Measurements from ENCODE around the gene PLIN1. TPM values are rescaled to one million over a fixed set of nuclear protein-coding genes. Genes with fewer than 3 reads are reported as not detected.

Gene PLIN1
- total RNA-seq, 1 donor from 2014 or later: 0.32 TPM

DNA sequence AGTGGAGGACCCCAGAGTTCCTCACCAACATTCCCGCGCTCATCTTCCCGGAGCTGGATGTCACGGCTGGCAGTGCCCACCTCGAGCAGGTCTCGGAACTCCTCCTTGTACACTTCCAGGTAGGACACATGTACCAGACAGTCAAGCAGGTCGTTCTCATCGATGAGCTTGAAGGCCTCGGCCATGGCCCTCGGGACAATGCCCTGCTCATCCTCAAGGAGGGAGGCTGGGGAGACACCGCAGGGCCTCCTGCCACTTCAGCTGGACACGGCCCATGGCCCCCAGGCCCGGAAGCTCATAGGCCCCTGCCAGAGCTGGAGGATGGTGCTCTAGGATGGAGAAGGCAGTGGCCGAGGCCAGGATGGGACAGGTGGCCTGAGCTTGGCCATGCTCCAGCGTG is 29.5 kb downstream of the PLIN1 start:
- no peak for ATAC-seq

- ATAC-seq: no peak
Measured at GRCh38 chr15:89649013-89649625, 30.0 kb downstream of the PLIN1 start.

- ATAC-seq: no peak
Measured at GRCh38 chr15:89648106-89649012, 30.8 kb downstream of the PLIN1 start.

- ATAC-seq: peak; percentile 64
Measured at GRCh38 chr15:89647191-89647851, 31.8 kb downstream of the PLIN1 start.

- no peak for ATAC-seq
Measured at GRCh38 chr15:89646416-89647141, 32.6 kb downstream of the PLIN1 start.

- no peak for ATAC-seq
Measured at GRCh38 chr15:89645680-89646079, 33.5 kb downstream of the PLIN1 start.

GRCh38 chr15:89642106-89642505 is 37.1 kb downstream of the PLIN1 start:
- peak; percentile 38 for ATAC-seq

GRCh38 chr15:89641053-89641452 is 38.1 kb downstream of the PLIN1 start:
- peak; percentile 13 for ATAC-seq

- ATAC-seq: no peak
Measured at GRCh38 chr15:89640245-89640644, 38.9 kb downstream of the PLIN1 start.

- ATAC-seq: no peak
Measured at GRCh38 chr15:89633585-89633984, 45.6 kb downstream of the PLIN1 start.

DNA sequence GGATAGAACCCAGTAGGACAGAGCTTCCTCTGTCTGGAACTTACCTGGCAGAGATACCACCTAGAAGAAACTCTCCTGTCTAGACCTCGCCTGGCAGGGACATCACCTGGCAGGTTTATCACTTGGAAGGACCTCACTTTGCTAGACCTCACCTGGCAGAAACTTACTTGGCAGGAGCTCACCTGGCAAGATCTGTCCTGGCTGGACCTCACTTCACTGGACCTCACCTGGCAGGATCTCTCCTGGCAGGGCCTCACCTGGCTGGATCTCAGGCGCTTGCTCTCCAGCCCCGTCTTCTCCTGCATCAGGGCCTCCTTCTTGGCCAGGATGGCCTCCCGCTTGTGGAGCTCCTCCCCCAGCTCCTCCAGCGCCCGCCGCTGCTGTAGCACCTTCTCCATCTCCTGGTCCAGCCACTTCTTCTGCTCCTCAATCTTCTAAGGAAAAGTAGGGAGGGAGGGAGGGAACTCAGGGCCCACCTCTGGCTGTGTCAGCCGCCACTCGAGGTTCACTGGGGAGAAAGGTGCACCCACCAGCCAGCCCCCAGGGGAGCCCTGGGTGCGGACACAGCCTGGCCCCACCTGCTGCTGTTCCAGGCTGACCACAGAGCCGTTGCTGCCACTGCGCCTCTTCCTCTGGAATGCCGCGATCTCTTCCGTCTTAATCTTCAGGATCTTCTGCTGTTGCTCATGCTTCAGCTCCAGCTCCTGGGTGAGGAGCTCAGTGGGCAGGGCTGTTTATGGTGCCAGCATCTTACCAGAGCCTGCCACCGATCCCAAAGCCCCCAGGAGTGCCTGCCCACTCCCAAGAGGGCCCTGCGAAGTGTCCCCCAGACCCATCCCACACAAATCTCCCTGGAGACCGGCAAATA is 46.4 kb downstream of the PLIN1 start:
- ATAC-seq: peak; percentile 17

- ATAC-seq: peak; percentile 19
Measured at GRCh38 chr15:89631902-89632264, 47.3 kb downstream of the PLIN1 start.

DNA sequence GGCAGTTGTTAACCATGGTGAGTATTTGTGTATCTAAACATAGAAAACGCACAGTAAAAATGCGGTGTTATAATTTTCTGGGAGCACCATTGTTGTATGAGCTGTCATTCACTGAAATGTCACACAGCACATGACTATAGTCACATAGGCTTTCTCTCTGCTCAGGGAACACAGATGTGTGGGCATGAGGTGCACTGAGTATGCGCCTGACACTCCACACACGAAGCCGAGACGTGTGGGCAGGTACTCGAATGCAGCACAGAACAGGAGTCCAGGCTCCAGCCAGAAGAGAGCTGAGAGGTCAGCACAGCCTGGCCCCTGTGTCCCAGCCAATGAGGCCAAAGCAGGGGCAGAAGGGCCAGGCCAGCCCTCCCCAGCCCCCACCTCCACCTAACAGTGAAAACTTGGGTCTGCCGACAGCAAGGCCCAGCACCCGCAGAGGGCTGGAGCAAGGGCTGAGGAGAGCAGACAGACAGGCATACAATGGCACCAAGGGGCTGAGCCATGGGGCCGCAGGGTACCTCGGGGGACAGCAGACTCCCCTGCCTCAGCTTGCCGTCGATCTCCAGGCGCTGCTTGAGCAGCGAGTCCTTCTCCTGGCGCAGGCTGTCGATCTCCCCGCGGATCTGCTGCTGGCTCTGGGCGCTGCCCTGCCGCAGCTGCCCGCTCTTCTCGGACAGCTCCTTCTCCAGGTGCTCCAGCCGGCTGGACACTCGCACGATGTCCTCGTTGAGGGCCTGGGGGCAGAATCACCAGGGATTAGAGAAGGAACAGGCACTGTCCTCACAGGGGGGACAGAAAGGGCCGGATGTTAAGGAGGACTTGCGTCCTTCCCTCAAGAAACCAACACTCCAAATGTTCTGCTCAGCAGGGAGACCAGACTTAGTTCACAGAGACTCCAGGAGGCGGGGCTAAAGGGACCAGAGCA is 47.9 kb downstream of the PLIN1 start:
- ATAC-seq: peak; percentile 29

DNA sequence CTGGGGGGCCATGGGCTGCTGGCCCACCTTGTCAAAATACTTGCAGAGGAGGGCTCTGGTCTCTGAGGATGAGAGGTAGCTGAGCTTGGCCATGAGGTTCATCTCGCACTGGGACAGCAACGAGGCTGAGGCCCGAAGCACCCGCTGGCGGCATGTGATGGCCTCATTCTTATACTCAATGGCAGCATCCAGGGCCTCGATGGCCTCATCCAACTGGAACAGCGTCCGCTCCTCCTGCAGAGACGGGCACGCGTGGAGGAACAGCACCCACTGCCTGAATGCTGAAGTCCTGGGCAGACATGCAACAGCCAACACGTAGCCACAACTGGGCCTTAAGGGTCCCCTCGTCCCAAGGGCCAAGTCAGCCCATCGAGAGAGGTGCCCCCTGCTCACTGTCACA is 48.9 kb downstream of the PLIN1 start:
- ATAC-seq: no peak

DNA sequence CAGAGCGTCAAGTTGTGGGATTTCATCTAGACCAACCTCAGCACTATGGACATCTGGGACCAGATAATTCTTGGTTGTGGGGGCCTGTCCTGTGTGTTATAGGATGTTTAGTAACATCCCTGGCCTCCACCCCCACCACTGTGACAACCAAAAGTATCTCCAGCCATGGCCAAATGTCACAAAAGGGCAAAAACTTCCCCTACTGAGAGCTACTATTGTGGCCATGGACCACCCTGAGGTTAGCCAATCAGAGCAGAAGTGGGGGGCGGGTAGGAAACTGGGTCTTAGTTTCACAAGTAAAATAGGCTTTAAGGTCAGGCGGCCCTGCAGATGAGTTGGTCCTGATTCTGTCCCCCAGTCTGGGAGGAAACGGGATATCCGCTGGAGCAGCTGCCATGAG is 49.3 kb downstream of the PLIN1 start:
- no peak for ATAC-seq

DNA sequence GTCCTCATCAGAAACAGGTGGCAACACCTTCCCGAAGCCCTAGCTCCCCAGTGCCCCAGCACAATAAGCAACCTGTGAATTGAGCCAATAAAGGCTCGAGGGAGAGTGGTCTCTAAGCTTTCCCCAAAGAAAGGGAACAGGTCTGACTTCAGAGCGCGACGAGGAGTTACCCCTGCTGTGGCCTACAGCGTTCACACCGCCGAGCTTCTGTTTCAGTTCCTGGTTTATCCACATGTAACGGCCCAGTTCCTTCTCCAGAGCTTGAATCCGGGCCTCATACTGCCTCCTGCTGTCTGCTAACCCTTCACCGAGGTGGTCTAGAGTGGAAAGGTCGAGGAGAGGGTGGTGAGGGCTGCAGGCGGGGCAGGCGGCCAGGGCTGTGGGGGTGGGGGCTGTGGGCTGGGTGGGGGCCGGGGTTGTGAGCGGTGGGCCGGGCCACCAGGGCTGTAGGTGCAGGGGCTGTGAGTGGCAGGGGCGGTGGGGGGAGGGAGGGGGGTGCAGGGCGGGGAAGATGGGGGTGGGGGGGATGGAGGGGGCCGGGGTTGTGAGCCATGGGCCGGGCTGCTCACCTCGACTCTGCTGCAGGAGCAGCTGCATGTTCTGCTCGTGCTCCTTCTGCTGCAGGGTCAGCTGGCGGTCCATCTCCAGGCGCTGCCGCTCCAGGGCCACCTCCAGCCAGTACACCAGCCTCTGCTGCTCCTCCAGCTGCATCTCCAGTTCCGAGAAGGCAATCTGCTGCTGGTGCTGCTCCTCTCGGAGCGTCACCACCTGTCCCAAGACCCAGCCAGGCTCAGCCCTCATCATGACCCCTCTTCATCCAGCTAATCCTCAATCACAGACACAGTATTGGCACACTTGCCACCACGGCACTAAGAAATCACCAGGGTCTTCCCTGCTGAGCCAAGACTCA is 50.1 kb downstream of the PLIN1 start:
- no peak for ATAC-seq

GRCh38 chr15:89628301-89628700 is 50.9 kb downstream of the PLIN1 start:
- ATAC-seq: no peak

DNA sequence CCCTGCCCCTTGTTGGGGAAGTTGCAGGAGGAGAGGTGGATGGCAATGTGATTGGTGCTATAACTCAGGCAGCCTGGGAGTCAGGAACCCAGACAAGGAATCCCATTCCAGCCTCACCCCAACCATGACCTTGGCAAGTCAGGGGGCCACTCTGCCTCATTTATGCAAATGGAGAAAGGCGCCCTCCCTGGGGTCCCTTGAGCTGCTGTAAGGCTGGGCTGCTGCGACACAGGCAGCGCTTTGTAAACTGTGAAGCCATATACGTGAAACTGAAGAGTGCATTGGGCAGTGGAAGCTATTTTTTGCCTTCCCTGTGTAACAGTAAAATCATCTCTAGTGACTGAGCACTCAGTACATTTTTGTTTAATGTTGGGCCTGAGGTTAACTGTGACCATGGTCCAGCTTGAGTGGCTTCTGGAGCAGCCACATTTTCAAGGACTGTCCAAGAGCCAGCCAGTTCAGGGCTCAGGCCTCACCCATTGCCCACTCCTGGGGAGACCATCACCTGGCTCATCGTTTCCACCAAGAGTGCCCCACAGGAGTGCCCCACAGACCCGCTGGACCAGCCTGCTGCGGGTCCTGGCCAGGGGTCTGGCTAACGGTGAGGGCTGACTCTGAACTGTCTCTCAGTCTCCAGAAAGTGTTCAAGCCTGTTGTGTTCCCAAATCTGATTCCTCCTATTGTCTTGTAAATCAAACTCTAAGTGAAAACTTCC is 51.8 kb downstream of the PLIN1 start:
- ATAC-seq: no peak

GRCh38 chr15:89625716-89626115 is 53.5 kb downstream of the PLIN1 start:
- ATAC-seq: no peak

Data from esophagus mucosa (tissue), 1 donor.